GM12891 (cell line): ENCODE results near the gene SGSM1.
"Not testable (repeated sequence)": the region's sequence is repeated elsewhere in the genome, so short reads cannot be mapped to it uniquely, and the experiment has no call there.

Experiments
- DNase-seq: peaks from one replicate; pipeline ENCODE4 v3.0.0; 2011; ENCODE audit warnings: low spot score; ENCODE audit not compliant: insufficient read length
- FAIRE-seq: peaks from 2 replicates; lab custom pipeline; 2011; peaks lifted over from hg19 to GRCh38; lab: Jason Lieb, UNC
- PAX5 ChIP-seq: IDR thresholded peaks from 2 replicates; pipeline ENCODE4 v1.6.1; 2011; ENCODE audit warnings: low read length, moderate library complexity, mild to moderate bottlenecking; ENCODE audit not compliant: insufficient read depth, severe bottlenecking
- POLR2A ChIP-seq: IDR thresholded peaks from 2 replicates; pipeline ENCODE4 v1.6.1; 2011; ENCODE audit warnings: low read depth, low read length, control low read depth
- POLR2AphosphoS5 ChIP-seq: IDR thresholded peaks from 2 replicates; pipeline ENCODE4 v1.6.1; 2011; ENCODE audit warnings: low read depth, low read length, control low read depth
- POU2F2 ChIP-seq: IDR thresholded peaks from 2 replicates; pipeline ENCODE4 v1.6.1; 2011; ENCODE audit warnings: low read depth, mild to moderate bottlenecking, control low read depth, low read length, moderate library complexity
- SPI1 ChIP-seq: IDR thresholded peaks from 2 replicates; pipeline ENCODE4 v1.6.1; 2011; ENCODE audit warnings: low read depth, low read length, control low read depth
- TAF1 ChIP-seq: IDR thresholded peaks from 2 replicates; pipeline ENCODE4 v1.6.1; 2011; ENCODE audit warnings: low read depth, low read length, control low read depth

Gene SGSM1

GRCh38 chr22:24834845-24835570 lies 29.0 kb downstream of the SGSM1 start:
- DNase-seq: no peak
- no peak for TF ChIP-seq POLR2AphosphoS5
- no peak for TF ChIP-seq POU2F2
- no peak for TF ChIP-seq PAX5
- TF ChIP-seq TAF1: no peak
- no peak for TF ChIP-seq SPI1
- TF ChIP-seq POLR2A: no peak
- no peak for FAIRE-seq

- TF ChIP-seq POLR2A: no peak
- no peak for TF ChIP-seq POU2F2
- no peak for TF ChIP-seq TAF1
- TF ChIP-seq SPI1: no peak
- TF ChIP-seq POLR2AphosphoS5: no peak
- no peak for TF ChIP-seq PAX5
- FAIRE-seq (no peak), DNase-seq (no peak)
Observed at GRCh38 chr22:24836282-24836681, 30.3 kb downstream of the SGSM1 start.

GRCh38 chr22:24837517-24837916 lies 31.5 kb downstream of the SGSM1 start:
- not testable (repeated sequence) for FAIRE-seq, DNase-seq

- FAIRE-seq: no peak
- DNase-seq: no peak
- TF ChIP-seq POLR2A (no peak), POLR2AphosphoS5 (no peak), PAX5 (no peak), SPI1 (no peak), POU2F2 (no peak), TAF1 (no peak)
Observed at GRCh38 chr22:24841261-24841660, 35.2 kb downstream of the SGSM1 start.

- no peak for FAIRE-seq
- DNase-seq: no peak
- TF ChIP-seq POU2F2: no peak
- no peak for TF ChIP-seq SPI1
- no peak for TF ChIP-seq PAX5
- TF ChIP-seq POLR2AphosphoS5: no peak
- TF ChIP-seq POLR2A: no peak
Observed at GRCh38 chr22:24843048-24843447, 37.0 kb downstream of the SGSM1 start.

GRCh38 chr22:24845041-24845898 lies 39.3 kb downstream of the SGSM1 start:
- no peak for DNase-seq
- FAIRE-seq: no peak
- TF ChIP-seq POLR2A (no peak), SPI1 (no peak), PAX5 (no peak), POU2F2 (no peak), TAF1 (no peak), POLR2AphosphoS5 (no peak)

- no peak for DNase-seq
- TF ChIP-seq PAX5: no peak
- no peak for TF ChIP-seq POU2F2
- no peak for TF ChIP-seq SPI1
- no peak for TF ChIP-seq TAF1
- no peak for TF ChIP-seq POLR2AphosphoS5
- no peak for TF ChIP-seq POLR2A
- FAIRE-seq: no peak
Observed at GRCh38 chr22:24847490-24847889, 41.5 kb downstream of the SGSM1 start.

- DNase-seq: no peak
- FAIRE-seq: no peak
- TF ChIP-seq TAF1 (no peak), SPI1 (no peak), PAX5 (no peak), POU2F2 (no peak), POLR2AphosphoS5 (no peak), POLR2A (no peak)
Observed at GRCh38 chr22:24848559-24849168, 42.7 kb downstream of the SGSM1 start.

GRCh38 chr22:24855794-24856193 lies 49.8 kb downstream of the SGSM1 start:
- no peak for TF ChIP-seq POLR2A
- no peak for TF ChIP-seq PAX5
- TF ChIP-seq POLR2AphosphoS5: no peak
- TF ChIP-seq SPI1: no peak
- DNase-seq: no peak
- no peak for FAIRE-seq
